ENCODE measurements around the gene ATP6V0D1.
A peak's percentile ranks its signal among the peaks of the same experiment; 100 is the strongest.

ATP6V0D1 gene

DNA sequence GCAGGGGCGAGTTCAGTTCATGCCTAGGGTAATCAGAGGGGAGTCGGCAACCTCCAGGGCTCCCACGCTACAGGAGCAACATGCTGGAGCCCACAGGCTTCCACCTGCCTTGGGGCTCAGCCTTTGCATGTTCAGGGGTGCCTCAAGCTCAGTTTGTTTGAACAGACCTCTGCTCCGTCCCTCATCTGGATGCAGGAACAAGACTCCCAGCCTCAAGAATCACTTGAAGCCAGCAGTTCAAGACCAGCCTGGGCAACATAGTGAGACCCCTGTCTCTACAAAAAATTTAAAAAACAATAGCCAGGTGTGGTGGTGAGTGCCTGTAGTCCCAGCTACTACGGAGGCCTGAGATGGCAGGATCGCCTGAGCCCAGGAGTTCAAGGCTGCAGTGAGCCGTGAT is 54.9 kb downstream of the ATP6V0D1 start:
- no peak overlapping the region for H3K4me2 ChIP-seq (ENCODE audit: low read length)

DNA sequence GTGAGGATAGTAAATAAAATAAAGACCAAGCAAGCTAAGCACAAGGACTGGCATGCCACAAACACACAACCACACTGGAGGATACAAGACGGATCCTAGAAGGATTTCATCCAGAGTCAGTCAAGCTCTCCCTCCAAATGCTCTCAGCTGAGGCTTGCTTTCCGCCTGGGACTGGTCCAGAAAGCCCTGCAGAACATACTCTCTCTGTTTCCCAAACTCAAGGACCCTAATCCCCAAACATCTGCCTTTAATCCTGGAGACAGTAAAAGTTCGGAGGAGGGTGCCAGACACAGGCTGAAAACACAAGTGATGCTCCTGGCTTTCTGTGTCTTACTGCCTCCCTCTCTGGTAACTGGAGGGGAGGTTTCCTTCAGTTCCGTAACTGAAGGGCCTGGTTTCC is 55.4 kb downstream of the ATP6V0D1 start:
- Histone ChIP-seq H3K4me2 (ENCODE audit: low read length) (peak overlapping the region; percentile 63; the same call in 1 of the 2 replicates), H3K79me2 (ENCODE audit: insufficient read depth, low read length) (no peaks in the 10 kb centered on the region), H3K9me3 (ENCODE audit: low read length) (no peaks in the 10 kb centered on the region), H3K36me3 (ENCODE audit: insufficient read depth, low read length) (no peaks in the 10 kb centered on the region), H3K9me2 (ENCODE audit: low read depth, low read length) (no peaks in the 10 kb centered on the region), H4K20me1 (ENCODE audit: insufficient read depth, low read length) (no peaks in the 10 kb centered on the region), H3K4me1 (ENCODE audit: insufficient read depth, low read length, severe bottlenecking) (peaks cover 9% of the 10 kb centered on the region), H3K27me3 (ENCODE audit: insufficient read depth, low read length) (peaks cover 20% of the 10 kb centered on the region), H3K9ac (ENCODE audit: low read length) (no peak overlapping the region), H3K27ac (ENCODE audit: low read depth, low read length, poor library complexity, severe bottlenecking) (no peak overlapping the region), H3F3A (ENCODE audit: insufficient read depth, low read length) (no peaks in the 10 kb centered on the region), H3K4me3 (ENCODE audit: low read depth, low read length, poor library complexity, severe bottlenecking) (no peak overlapping the region), H2AFZ (ENCODE audit: low read length) (no peak overlapping the region)
- TF ChIP-seq CTCF (IDR thresholded peaks at IDR 0.05; ENCODE audit: low read length) (no peak), EZH2 (IDR thresholded peaks at IDR 0.05; ENCODE audit: borderline replicate concordance, low read length) (no peak)

More for the DNA sequence above, 54.9 kb downstream of the ATP6V0D1 start:
- Histone ChIP-seq H3K36me3 (ENCODE audit: insufficient read depth, low read length) (no peaks in the 10 kb centered on the region), H3K27me3 (ENCODE audit: insufficient read depth, low read length) (peaks cover 20% of the 10 kb centered on the region), H3K9me3 (ENCODE audit: low read length) (no peaks in the 10 kb centered on the region), H3K9ac (ENCODE audit: low read length) (no peak overlapping the region), H3K4me3 (ENCODE audit: low read depth, low read length, poor library complexity, severe bottlenecking) (no peak overlapping the region), H2AFZ (ENCODE audit: low read length) (no peak overlapping the region), H3K9me2 (ENCODE audit: low read depth, low read length) (no peaks in the 10 kb centered on the region), H3K79me2 (ENCODE audit: insufficient read depth, low read length) (no peaks in the 10 kb centered on the region), H4K20me1 (ENCODE audit: insufficient read depth, low read length) (no peaks in the 10 kb centered on the region), H3K4me1 (ENCODE audit: insufficient read depth, low read length, severe bottlenecking) (peaks cover 11% of the 10 kb centered on the region), H3F3A (ENCODE audit: insufficient read depth, low read length) (no peaks in the 10 kb centered on the region), H3K27ac (ENCODE audit: low read depth, low read length, poor library complexity, severe bottlenecking) (no peak overlapping the region)
- TF ChIP-seq CTCF (IDR thresholded peaks at IDR 0.05; ENCODE audit: low read length) = no peak
- no peak for TF ChIP-seq EZH2 (IDR thresholded peaks at IDR 0.05; ENCODE audit: borderline replicate concordance, low read length)

DNA sequence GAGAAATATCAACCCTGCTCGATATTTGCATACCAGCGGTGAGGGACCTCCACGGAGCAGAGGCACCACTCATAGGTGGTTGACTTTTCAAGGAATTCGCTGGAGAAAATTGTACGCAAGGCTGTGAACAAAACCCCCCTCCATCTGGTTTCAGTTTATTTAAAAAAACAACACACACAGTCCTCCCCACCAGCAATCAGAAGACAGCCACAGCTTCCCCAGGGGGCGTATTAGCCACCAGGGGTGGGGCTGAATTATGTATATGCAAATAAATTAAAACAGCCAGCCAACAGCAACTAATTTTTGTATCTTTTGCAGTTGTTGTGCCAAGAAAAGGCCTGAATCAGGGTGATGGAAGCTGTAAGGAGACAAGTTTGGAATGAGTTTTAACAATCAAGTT is 55.9 kb downstream of the ATP6V0D1 start:
- peak overlapping the region; percentile 44 for H3K4me3 ChIP-seq (ENCODE audit: low read depth, low read length, poor library complexity, severe bottlenecking)
- TF ChIP-seq CTCF (IDR thresholded peaks at IDR 0.05; ENCODE audit: low read length) (no peak), EZH2 (IDR thresholded peaks at IDR 0.05; ENCODE audit: borderline replicate concordance, low read length) (no peak)
- H3K4me1 ChIP-seq (ENCODE audit: insufficient read depth, low read length, severe bottlenecking) = peaks cover 6% of the 10 kb centered on the region
- H3K9me2 ChIP-seq (ENCODE audit: low read depth, low read length) = no peaks in the 10 kb centered on the region
- no peaks in the 10 kb centered on the region for H3K9me3 ChIP-seq (ENCODE audit: low read length)
- no peaks in the 10 kb centered on the region for H4K20me1 ChIP-seq (ENCODE audit: insufficient read depth, low read length)
- H3K36me3 ChIP-seq (ENCODE audit: insufficient read depth, low read length) = no peaks in the 10 kb centered on the region
- H3K9ac ChIP-seq (ENCODE audit: low read length) = no peak overlapping the region
- no peaks in the 10 kb centered on the region for H3F3A ChIP-seq (ENCODE audit: insufficient read depth, low read length)
- H3K79me2 ChIP-seq (ENCODE audit: insufficient read depth, low read length) = no peaks in the 10 kb centered on the region
- peaks cover 20% of the 10 kb centered on the region for H3K27me3 ChIP-seq (ENCODE audit: insufficient read depth, low read length)
- H2AFZ ChIP-seq (ENCODE audit: low read length) = no peak overlapping the region
- H3K4me2 ChIP-seq (ENCODE audit: low read length) = peak overlapping the region; percentile 63
- no peak overlapping the region for H3K27ac ChIP-seq (ENCODE audit: low read depth, low read length, poor library complexity, severe bottlenecking)
